Measurements from ENCODE around the gene PALMD.

Gene PALMD

GRCh38 chr1:99705385-99705784 is 59.5 kb downstream of the PALMD start:
- no peak for DNase-seq

- DNase-seq, result peak; percentile 25
Measured at GRCh38 chr1:99707535-99708142, 61.7 kb downstream of the PALMD start.

GRCh38 chr1:99710994-99711393 is 65.1 kb downstream of the PALMD start:
- DNase-seq, result no peak

GRCh38 chr1:99713006-99713405 is 67.1 kb downstream of the PALMD start:
- DNase-seq, result no peak

GRCh38 chr1:99717005-99717404 is 71.1 kb downstream of the PALMD start:
- DNase-seq, result no peak

- no peak for DNase-seq
Measured at GRCh38 chr1:99723251-99723650, 77.3 kb downstream of the PALMD start.

GRCh38 chr1:99725996-99726395 is 80.1 kb downstream of the PALMD start:
- no peak for DNase-seq

GRCh38 chr1:99726407-99726806 is 80.5 kb downstream of the PALMD start:
- DNase-seq, result no peak

GRCh38 chr1:99726818-99727217 is 80.9 kb downstream of the PALMD start:
- no peak for DNase-seq

GRCh38 chr1:99727575-99728185 is 81.8 kb downstream of the PALMD start:
- DNase-seq, result no peak

- DNase-seq, result no peak
Measured at GRCh38 chr1:99728494-99729235, 82.8 kb downstream of the PALMD start.

GRCh38 chr1:99731384-99731783 is 85.5 kb downstream of the PALMD start:
- DNase-seq, result no peak

- DNase-seq, result no peak
Measured at GRCh38 chr1:99735852-99736251, 89.9 kb downstream of the PALMD start.

GRCh38 chr1:99737016-99737415 is 91.1 kb downstream of the PALMD start:
- DNase-seq, result no peak

- DNase-seq, result no peak
Measured at GRCh38 chr1:99738858-99739465, 93.0 kb downstream of the PALMD start.

- DNase-seq, result no peak
Measured at GRCh38 chr1:99740141-99740540, 94.2 kb downstream of the PALMD start.
